ENCODE data around the gene AQP3. TPM values are rescaled to one million over a fixed set of nuclear protein-coding genes. Genes with fewer than 3 reads are reported as not detected.

The AQP3 gene
- total and polyA plus RNA-seq, 2 of the 13 experiments (the other 11 are each of a cell fraction or from before 2014, with no cell fraction given), result 1.4 to 5.5 TPM

DNA sequence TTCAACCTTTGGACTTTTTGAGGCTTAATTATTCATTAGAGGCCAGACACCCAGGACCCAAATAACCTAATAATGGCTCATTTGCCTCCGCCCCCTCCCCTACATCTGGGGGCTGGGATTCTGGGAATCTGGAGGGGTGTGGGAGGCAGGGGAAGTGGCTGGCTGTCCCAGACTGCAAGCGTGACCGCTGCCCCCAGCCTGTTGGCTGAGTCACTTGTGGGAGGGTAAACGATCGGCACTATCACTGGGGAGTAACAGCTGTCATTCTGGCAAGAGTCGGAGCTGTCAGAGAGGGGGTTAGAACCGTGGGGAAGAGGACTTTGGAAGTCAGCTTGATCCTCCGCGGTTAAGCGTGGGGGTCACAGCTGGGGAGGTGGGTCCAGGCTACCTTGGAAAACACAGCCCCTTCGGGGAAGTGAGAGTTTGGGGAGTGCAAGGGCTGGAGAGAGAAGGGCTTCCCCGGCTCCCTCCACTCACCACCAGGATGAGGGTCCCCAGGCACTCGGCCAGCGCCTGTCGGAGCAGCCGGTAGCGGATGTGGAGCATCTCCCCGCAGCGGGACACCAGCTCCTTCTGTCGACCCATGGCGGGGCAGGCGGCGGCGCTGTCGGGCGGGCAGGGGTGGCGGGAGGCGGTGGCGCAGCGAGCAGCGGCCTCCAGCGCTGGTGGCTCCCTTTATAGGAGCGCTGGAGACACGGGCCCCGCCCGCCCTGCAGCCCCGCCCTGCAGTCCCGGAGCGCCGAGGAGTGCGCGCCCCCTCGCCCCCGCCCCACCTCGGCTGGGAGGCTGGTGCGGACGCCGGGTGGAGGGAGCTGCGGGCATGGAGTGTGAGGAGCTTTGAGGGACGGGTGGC is at the start of gene AQP3 (continued):
- no peak for TF ChIP-seq SMYD3 (CRISPR knock-in tag; IDR thresholded peaks at IDR 0.05)
- TF ChIP-seq, protein P1, sequence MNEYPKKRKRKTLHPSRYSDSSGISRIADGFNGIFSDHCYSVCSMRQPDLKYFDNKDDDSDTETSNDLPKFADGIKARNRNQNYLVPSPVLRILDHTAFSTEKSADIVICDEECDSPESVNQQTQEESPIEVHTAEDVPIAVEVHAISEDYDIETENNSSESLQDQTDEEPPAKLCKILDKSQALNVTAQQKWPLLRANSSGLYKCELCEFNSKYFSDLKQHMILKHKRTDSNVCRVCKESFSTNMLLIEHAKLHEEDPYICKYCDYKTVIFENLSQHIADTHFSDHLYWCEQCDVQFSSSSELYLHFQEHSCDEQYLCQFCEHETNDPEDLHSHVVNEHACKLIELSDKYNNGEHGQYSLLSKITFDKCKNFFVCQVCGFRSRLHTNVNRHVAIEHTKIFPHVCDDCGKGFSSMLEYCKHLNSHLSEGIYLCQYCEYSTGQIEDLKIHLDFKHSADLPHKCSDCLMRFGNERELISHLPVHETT (CRISPR knock-in tag; conservative IDR thresholded peaks at IDR 0.05), result no peak
- TF ChIP-seq ZNF224 (CRISPR knock-in tag; IDR thresholded peaks at IDR 0.05), result no peak
- TF ChIP-seq MEIS2 (CRISPR knock-in tag; IDR thresholded peaks at IDR 0.05), result no peak
- TF ChIP-seq, protein P2, sequence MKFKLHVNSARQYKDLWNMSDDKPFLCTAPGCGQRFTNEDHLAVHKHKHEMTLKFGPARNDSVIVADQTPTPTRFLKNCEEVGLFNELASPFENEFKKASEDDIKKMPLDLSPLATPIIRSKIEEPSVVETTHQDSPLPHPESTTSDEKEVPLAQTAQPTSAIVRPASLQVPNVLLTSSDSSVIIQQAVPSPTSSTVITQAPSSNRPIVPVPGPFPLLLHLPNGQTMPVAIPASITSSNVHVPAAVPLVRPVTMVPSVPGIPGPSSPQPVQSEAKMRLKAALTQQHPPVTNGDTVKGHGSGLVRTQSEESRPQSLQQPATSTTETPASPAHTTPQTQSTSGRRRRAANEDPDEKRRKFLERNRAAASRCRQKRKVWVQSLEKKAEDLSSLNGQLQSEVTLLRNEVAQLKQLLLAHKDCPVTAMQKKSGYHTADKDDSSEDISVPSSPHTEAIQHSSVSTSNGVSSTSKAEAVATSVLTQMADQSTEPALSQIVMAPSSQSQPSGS (CRISPR knock-in tag; IDR thresholded peaks at IDR 0.05), result no peak
- TF ChIP-seq ZIK1 (CRISPR knock-in tag; IDR thresholded peaks at IDR 0.05; ENCODE audit: borderline replicate concordance, low read depth), result no peak
- TF ChIP-seq, protein P3, sequence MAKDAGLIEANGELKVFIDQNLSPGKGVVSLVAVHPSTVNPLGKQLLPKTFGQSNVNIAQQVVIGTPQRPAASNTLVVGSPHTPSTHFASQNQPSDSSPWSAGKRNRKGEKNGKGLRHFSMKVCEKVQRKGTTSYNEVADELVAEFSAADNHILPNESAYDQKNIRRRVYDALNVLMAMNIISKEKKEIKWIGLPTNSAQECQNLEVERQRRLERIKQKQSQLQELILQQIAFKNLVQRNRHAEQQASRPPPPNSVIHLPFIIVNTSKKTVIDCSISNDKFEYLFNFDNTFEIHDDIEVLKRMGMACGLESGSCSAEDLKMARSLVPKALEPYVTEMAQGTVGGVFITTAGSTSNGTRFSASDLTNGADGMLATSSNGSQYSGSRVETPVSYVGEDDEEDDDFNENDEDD (CRISPR knock-in tag; IDR thresholded peaks at IDR 0.05; ENCODE audit: borderline replicate concordance), result no peak
- TF ChIP-seq, protein P4, sequence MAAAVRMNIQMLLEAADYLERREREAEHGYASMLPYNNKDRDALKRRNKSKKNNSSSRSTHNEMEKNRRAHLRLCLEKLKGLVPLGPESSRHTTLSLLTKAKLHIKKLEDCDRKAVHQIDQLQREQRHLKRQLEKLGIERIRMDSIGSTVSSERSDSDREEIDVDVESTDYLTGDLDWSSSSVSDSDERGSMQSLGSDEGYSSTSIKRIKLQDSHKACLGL (CRISPR knock-in tag; IDR thresholded peaks at IDR 0.05), result no peak
- TF ChIP-seq ZNF674 (CRISPR knock-in tag; IDR thresholded peaks at IDR 0.05; ENCODE audit: low read depth), result no peak
- no peak for TF ChIP-seq CEBPB (IDR thresholded peaks at IDR 0.05; ENCODE audit: borderline replicate concordance, low read depth, low read length)
- 0 out of 2 replicates have a peak, but pooled peaks have one; percentile 23 for TF ChIP-seq ZFP36L1 (CRISPR knock-in tag; IDR thresholded peaks at IDR 0.05)
- TF ChIP-seq MTA1 (CRISPR knock-in tag; IDR thresholded peaks at IDR 0.05; ENCODE audit: borderline replicate concordance), result no peak
- TF ChIP-seq, protein P5, sequence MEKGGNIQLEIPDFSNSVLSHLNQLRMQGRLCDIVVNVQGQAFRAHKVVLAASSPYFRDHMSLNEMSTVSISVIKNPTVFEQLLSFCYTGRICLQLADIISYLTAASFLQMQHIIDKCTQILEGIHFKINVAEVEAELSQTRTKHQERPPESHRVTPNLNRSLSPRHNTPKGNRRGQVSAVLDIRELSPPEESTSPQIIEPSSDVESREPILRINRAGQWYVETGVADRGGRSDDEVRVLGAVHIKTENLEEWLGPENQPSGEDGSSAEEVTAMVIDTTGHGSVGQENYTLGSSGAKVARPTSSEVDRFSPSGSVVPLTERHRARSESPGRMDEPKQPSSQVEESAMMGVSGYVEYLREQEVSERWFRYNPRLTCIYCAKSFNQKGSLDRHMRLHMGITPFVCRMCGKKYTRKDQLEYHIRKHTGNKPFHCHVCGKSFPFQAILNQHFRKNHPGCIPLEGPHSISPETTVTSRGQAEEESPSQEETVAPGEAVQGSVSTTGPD (CRISPR knock-in tag; IDR thresholded peaks at IDR 0.05), result no peak
- TF ChIP-seq SUZ12 (IDR thresholded peaks at IDR 0.05; ENCODE audit: low read depth, low read length), result no peak
- no peak for TF ChIP-seq RFXANK (CRISPR knock-in tag; IDR thresholded peaks at IDR 0.05)
- 0 out of 2 replicates have a peak, but pooled peaks have one; percentile 23 for TF ChIP-seq MEIS1 (CRISPR knock-in tag; IDR thresholded peaks at IDR 0.05; ENCODE audit: borderline replicate concordance)
- TF ChIP-seq, protein P6, sequence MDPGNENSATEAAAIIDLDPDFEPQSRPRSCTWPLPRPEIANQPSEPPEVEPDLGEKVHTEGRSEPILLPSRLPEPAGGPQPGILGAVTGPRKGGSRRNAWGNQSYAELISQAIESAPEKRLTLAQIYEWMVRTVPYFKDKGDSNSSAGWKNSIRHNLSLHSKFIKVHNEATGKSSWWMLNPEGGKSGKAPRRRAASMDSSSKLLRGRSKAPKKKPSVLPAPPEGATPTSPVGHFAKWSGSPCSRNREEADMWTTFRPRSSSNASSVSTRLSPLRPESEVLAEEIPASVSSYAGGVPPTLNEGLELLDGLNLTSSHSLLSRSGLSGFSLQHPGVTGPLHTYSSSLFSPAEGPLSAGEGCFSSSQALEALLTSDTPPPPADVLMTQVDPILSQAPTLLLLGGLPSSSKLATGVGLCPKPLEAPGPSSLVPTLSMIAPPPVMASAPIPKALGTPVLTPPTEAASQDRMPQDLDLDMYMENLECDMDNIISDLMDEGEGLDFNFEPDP (CRISPR knock-in tag; conservative IDR thresholded peaks at IDR 0.05), result no peak
- TF ChIP-seq ZNF253 (CRISPR knock-in tag; IDR thresholded peaks at IDR 0.05; ENCODE audit: borderline replicate concordance), result no peak
- no peak for TF ChIP-seq ARNT2 (CRISPR knock-in tag; IDR thresholded peaks at IDR 0.05; ENCODE audit: low read depth)
- no peak for TF ChIP-seq ASH2L (IDR thresholded peaks at IDR 0.05; ENCODE audit: insufficient read length, low read depth, low read length)
- TF ChIP-seq ZNF788 (CRISPR knock-in tag; IDR thresholded peaks at IDR 0.05; ENCODE audit: borderline replicate concordance), result 0 out of 2 replicates have a peak, but pooled peaks have one; percentile 33

All from HepG2 (cell line).